GM12892 (cell line): ENCODE measurements around the gene LRRC3C.
A peak's percentile ranks its signal among the peaks of the same experiment; 100 is the strongest.

ENCODE experiments used
- DNase-seq: peaks from one replicate; pipeline ENCODE4 v3.0.0; 2011; ENCODE audit not compliant: insufficient read length
- FAIRE-seq: peaks from 2 replicates; lab custom pipeline; 2011; peaks lifted over from hg19 to GRCh38; lab: Jason Lieb, UNC
- POLR2A ChIP-seq: IDR thresholded peaks from 2 replicates; pipeline ENCODE4 v1.6.1; 2011; ENCODE audit warnings: low read depth, low read length, control low read depth
- POLR2AphosphoS5 ChIP-seq: IDR thresholded peaks from 2 replicates; pipeline ENCODE4 v1.6.1; 2011; ENCODE audit warnings: low read depth, low read length, control low read depth
- TAF1 ChIP-seq: IDR thresholded peaks from 2 replicates; pipeline ENCODE4 v1.6.1; 2011; ENCODE audit warnings: low read depth, mild to moderate bottlenecking, control low read depth, low read length, borderline replicate concordance

LRRC3C gene

DNA sequence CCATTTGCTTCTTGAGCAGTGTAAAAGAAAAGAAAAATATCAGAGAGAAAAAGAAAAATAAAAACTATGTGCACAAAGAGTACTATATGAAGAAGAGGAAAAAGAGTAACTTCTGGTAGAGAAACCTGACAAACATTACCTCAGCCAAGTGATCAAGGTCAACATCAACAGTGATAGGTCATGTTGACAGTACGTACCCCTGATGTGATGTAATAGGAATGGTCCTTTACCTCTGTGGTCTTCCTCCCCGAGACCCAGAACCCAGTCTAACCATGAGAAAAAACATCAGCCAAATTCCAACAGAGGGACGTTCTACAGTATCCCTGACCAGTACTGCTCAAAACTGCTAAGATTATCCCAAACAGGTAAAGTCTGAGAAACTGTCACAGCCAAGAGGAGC lies 13.5 kb upstream of the LRRC3C start:
- TF ChIP-seq POLR2AphosphoS5 = no peak
- TF ChIP-seq TAF1 = no peak
- no peak for TF ChIP-seq POLR2A
- FAIRE-seq (no peak), DNase-seq (no peak)

DNA sequence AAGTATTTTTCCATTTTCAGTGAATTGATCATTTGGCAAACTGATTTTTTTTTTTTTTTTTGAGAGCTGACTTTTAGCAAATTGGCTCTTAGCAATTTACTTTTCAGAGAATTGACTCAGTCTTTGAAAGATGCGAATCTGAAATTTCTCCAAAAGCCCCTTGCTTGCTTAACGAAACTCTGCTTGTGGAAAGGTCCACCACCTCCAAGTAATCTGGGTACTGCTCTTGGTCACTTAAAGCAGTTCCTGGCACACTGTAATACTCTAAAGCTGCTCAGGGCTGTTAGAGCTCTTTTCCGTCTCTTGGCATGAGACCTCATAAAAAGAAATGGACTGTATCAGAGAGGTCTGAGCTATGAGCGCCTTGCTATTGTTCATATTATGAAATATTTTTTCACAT lies 12.0 kb upstream of the LRRC3C start:
- no peak for DNase-seq
- no peak for FAIRE-seq
- TF ChIP-seq POLR2AphosphoS5 (no peak), TAF1 (no peak), POLR2A (no peak)

DNA sequence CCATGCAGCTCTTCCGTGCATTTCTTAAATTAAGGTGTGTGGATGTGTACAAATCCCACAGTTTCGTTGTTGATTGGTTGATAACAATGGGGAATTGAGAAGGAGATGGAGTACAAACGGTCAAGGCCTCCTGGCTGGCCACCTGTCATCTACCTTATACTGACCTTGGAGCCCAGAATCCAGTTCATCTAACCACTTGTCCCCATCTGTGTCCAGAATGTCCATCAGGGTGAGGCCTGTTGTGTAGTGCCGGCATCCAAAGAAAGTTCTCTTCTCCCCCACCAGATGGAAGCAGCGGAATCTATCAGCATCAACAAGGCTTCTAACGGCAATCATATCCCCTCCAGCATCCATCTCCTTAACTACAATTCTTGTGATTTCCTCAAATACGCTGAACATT lies 10.6 kb upstream of the LRRC3C start:
- DNase-seq = no peak
- FAIRE-seq = no peak
- TF ChIP-seq POLR2A (no peak), TAF1 (no peak), POLR2AphosphoS5 (no peak)

DNA sequence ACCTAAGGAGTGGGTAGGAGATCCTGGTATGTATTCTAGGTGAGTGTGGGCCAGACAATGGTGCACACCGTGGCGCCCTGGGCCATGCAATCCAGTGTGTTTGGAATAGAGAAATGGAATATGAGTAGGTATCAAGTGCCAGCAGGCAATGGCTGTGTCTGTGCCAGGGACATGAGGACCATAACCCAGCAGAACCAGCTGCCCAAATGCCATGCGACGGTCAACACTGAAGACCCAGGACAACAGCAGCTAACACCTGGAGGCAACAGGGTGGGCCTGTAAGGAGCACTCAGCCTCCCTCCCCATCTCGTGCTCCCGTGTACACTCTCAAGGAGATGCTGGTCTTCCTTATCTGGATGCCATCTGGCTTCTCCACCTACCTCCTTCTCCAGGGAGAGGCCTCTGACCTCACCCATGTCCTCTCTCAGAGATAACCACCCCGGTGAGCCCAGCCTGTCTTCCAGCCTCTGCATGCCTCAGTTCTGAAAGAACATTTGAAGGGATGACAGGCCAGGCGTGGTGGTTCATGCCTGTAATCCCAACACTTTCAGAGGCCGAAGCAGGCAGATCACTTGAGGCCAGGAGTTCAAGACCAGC lies 8.3 kb upstream of the LRRC3C start:
- FAIRE-seq = no peak
- DNase-seq = no peak
- TF ChIP-seq POLR2AphosphoS5 (no peak), TAF1 (no peak), POLR2A (no peak)

DNA sequence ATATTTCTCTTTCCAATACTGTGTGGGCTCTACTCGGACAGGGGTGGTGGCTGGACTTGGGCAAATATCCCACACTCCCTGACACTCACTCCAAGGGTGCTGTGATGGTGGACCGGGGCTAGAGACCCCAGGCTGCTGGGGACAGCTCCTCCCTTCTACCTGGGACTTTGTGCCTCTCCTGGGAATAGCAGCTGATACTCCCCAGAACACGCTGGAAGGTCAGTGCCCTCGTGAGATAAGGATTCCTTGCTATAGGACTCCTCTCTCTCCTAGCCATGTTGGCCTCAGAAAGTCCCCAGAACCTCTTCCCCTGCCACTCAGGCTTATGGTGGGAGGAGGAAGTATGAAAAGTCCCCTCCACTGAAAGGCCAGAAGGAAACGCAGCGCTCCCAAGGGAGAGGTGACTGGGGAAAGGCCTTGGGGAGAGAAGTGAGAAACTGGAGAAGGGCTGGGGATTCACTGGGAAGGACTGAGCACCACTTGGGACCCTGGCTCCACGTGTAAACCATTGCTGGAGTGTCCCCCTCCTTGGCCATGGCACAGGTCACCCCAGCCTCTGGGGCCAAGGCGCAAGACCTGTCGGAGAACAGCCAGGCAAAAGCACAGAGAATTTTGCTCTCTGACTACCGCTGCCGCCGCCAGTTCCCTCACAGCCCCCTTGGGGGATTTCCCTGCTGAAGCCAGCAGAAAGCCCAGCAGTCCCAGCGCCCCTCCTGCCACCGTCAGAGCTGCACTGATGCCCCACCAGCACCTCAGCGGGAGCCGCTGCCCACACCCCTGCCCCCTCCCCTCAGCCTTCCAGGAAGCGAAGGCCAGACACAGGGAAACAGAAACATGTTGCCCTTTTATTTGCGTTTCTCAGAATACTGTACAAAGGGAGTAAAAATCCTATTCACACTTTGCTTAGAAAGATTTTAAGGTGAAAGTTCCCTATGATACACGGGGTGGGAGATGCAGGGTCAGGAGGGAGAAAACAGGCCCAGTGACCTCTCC lies 7.0 kb upstream of the LRRC3C start:
- peak; percentile 54 for DNase-seq
- TF ChIP-seq TAF1 (no peak), POLR2A (no peak), POLR2AphosphoS5 (no peak)
- FAIRE-seq = peak; percentile 30

DNA sequence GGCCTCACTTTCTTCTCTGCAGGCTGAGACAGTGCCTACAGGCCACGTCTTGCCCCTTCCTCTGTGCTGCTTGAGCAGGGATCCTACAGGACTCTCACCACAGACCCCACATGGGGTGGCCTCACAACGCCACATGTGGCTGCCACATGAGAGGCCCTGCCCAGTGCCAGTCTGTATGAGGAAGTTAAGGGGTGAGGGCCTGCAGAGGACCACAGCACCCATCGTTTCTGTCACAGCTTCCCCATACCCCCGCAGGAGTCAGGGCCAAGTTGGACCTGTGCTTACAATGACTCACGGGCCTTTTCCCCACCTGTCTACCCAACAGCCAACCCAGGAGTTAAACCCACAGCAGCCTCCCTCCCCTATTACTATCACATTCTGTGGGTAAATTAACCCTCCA lies 6.2 kb upstream of the LRRC3C start:
- no peak for DNase-seq
- no peak for TF ChIP-seq POLR2AphosphoS5
- TF ChIP-seq POLR2A = no peak
- no peak for TF ChIP-seq TAF1
- FAIRE-seq = peak; percentile 70

DNA sequence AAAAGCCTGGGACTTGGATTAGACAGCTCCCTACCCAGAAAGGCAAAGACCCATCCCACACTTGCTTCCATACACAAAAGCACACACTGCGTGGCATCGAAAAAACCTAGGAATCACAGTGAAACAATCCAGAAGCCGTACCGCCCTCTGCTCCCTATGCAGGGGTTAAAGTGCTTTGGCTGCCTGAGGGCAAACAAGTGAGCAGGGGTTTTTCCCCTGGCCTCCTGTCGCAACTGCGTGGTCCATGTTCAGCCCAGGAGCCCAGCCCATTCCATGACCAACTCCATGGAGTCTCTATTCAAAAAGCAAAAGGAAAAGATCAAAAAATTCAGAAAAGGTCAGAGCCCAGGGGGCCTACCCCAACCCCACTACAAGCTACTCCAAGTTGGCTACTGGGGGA lies 5.5 kb upstream of the LRRC3C start:
- no peak for FAIRE-seq
- DNase-seq = no peak

DNA sequence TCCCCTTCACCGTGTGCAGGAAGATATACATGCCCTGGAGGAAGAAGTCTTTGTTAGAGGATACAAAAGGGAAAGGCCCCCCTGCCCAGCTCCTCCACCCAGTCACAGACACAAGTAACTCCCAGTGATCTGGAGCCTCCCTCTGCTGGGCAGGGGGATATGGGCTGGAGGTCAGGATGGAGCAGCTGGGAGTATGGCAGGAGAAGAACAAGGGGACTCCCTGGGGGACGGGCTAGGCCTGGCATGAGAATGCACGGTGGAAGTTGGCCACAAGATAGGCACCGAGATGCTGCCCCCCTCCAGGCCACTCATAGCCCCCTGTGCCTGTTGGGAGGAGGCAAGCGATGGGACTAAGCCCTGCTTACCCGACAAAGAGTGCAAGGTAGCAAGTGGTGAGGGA lies 4.3 kb upstream of the LRRC3C start:
- TF ChIP-seq TAF1 (no peak), POLR2AphosphoS5 (no peak), POLR2A (no peak)
- no peak for DNase-seq
- FAIRE-seq = no peak

More for the DNA sequence above, 5.5 kb upstream of the LRRC3C start:
- TF ChIP-seq TAF1 (no peak), POLR2AphosphoS5 (no peak), POLR2A (no peak)

DNA sequence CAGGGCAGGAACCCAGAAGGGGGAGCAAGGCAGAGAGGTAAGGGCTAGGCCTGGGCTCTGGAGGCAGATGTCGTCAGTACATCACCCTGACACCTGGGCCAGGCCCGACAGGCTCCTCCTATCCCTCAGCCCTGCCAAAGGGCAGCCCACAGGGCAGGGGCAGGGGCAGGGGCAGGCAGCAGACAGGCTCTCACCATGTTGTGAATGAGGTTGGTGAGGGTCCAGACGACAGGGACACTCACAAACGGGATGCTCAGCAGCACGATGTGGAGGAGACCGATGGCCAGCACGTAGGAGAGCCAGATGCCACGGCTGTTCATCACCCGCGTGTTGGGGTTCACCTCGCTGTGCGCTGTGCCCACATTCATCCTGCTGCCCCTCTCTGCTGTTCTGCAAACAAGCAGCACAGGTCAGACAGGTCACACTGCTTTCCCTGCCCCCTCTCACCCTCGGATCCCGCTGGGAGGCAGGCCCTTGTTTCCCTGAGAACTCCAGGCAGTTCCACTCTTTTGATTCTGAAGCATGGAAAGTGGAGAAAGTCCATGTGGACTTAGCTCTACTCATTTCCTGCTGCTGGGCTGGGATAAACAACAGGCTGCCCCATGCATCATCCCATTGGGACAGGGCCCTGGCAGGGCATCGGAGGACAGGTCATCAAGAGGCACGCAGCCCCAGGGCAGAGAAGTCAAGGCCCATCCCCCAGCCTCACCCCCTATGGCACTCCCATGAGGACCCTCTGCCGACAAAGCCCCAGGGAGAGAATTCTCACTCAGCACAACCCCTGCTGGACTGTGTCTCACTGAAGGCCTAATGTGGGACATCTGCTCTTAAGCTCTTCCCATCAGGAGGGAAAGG lies 3.5 kb upstream of the LRRC3C start:
- TF ChIP-seq TAF1 (no peak), POLR2AphosphoS5 (no peak), POLR2A (no peak)
- no peak for DNase-seq
- FAIRE-seq = no peak

DNA sequence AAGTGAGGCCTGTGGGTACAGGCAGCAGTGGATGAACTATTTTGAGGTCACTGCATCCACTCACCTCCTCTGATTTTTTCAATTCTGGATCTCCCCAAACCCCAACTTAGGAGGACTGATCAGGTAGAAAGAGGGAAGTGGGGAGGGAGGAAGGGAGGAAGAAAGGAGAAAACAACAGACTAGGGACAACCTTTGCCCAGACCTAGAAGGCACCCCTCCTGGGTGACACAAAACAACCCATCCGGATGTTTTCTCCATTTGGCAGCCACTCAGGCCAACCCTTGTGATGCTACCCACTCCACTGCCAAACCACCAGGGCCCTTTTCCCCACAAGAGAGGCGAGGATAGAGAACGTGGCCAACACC lies 2.9 kb upstream of the LRRC3C start:
- TF ChIP-seq POLR2A = no peak
- FAIRE-seq = no peak
- no peak for DNase-seq

DNA sequence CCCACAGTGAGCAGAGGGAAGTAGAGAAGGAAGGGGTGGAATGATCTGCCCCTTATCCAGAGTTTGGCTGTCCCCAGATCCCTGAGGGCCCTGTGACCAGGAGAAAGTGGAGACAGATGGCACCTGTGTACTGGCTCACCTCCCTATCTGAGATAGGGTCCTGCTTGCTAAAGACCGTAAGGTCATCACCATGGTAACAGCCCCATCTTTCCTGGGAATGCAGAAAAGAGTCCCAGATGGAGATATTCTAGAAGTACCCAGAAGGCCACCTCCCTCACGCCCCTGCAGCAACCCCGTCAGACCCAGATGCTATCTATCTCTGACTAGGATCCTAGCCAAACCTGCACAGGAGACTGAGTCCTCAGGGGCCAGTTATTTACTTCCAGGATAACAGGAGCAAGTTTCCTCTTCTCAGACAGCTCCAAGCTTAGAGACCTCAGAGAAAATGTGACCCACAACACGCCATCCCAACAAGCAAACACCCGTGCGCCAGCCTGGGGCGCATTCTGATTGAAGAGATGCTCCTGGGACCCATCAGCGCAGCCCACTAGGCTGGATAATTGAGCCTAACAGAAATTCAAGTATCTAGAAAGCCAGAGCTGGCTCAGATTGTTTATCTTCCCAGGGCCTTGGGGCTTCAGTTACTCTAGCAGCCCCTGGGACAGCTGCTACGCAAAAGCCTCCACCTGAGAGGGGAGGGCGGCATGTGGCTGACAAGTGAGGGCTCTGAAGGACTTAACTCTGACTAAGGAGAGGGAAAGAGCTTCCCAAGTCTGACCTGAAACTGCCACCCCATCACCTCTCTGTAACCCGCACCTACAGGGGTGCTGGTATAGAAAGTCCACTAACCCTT lies 2.0 kb upstream of the LRRC3C start:
- FAIRE-seq (peak; percentile 74), DNase-seq (no peak)
- TF ChIP-seq POLR2AphosphoS5 = no peak
- no peak for TF ChIP-seq POLR2A
- TF ChIP-seq TAF1 = no peak
